ENCODE results near the gene ZCCHC13. TPM values are rescaled to one million over a fixed set of nuclear protein-coding genes. Genes with fewer than 3 reads are reported as not detected.

Gene ZCCHC13
- total RNA-seq, 1 donor = not detected

DNA sequence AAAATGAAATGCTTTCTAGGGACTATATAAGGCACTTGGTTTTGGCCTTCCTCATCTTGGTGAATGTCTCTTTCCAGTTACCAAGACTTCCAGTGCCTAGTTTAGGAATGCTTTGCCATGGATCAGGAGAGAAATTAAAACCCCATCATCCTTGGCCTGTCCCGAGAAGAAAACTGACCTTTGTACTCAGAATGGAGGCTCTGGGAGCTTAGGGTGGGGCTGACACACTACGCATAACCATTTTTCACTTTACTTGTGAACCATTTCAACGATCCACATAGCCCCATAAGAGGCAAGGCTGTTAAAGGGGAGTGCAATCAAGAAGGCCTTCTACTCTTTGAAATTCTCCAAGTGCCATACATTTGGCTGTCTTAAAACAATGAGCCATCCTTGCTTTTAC, 26.7 kb upstream of the ZCCHC13 start:
- H3K4me3 ChIP-seq (ENCODE audit: low read depth, low read length) = no peak overlapping the region
- TF ChIP-seq, protein P1, sequence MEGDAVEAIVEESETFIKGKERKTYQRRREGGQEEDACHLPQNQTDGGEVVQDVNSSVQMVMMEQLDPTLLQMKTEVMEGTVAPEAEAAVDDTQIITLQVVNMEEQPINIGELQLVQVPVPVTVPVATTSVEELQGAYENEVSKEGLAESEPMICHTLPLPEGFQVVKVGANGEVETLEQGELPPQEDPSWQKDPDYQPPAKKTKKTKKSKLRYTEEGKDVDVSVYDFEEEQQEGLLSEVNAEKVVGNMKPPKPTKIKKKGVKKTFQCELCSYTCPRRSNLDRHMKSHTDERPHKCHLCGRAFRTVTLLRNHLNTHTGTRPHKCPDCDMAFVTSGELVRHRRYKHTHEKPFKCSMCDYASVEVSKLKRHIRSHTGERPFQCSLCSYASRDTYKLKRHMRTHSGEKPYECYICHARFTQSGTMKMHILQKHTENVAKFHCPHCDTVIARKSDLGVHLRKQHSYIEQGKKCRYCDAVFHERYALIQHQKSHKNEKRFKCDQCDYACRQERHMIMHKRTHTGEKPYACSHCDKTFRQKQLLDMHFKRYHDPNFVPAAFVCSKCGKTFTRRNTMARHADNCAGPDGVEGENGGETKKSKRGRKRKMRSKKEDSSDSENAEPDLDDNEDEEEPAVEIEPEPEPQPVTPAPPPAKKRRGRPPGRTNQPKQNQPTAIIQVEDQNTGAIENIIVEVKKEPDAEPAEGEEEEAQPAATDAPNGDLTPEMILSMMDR (IDR thresholded peaks at IDR 0.05; ENCODE audit: insufficient read depth, low read length) = no peak
- DNase-seq (ENCODE audit: low read depth) = no peak

DNA sequence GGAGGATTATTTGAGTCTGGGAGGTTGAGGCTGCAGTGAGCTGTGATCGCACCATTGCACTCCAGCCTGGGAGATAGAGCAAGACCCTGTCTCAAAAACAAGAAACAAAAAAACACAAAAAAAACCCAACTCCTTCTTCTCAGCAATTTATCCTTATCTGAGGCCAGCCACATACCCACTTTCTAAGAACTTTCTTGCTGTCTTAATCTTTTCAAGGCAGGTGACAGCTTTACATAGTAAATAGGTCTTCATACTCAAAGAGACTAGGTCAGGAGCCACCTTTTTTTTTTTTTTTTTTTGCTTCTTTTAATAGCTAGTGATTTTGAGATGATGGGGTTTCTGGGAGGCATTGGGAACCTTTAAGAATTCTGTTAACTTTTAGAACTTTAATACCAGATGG, 26.1 kb upstream of the ZCCHC13 start:
- TF ChIP-seq, protein P1 (IDR thresholded peaks at IDR 0.05; ENCODE audit: insufficient read depth, low read length) = no peak
- DNase-seq (ENCODE audit: low read depth) = no peak
- H3K4me3 ChIP-seq (ENCODE audit: low read depth, low read length) = no peak overlapping the region

DNA sequence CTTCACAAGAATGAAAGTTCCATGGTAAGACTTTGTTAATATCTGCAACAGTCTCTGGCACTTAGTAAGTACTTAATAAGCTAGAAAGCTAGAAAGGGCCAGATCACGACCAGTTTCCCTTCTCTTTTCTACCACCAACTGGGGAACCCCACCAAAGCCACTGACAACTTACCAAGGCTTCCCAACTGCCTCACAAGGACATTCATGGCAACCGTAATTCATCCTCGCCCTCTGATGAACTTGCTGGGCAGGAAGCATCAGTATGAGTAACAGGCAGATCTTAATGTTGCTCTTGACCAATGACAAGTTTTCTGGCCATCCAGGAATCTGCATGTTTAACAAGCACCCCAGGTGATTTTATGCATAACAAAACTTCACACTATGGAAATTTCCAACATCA, 23.2 kb upstream of the ZCCHC13 start:
- H3K4me3 ChIP-seq (ENCODE audit: low read depth, low read length) = no peak overlapping the region
- TF ChIP-seq, protein P1 (IDR thresholded peaks at IDR 0.05; ENCODE audit: insufficient read depth, low read length) = no peak
- no peak for DNase-seq (ENCODE audit: low read depth)

DNA sequence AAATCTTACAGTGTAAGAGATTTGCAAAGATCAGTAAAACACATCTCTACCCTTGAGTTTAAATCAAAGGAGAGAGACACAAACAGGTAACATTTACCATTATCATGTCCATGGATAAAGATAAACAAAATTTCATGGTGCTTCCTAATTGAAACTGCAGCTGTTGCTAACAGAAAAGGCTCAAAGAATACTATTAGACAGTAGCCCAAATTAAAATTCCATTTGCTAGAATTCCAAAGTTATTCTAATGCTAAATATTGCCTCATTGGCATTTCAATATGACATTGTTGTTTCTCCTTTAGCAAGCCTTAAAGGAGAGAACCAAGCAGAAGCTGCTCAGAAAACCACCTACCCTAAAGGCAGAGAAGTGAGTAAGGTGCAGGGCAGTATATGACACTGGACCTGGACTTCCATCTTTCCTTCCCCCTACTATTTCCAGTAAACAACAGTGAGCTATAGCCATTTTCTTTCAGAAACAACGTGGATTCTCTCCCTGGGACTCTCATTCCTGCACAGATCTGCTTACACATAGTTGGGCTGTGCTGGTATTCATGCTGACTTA, 19.5 kb upstream of the ZCCHC13 start:
- H3K4me3 ChIP-seq (ENCODE audit: low read depth, low read length) = no peak overlapping the region
- no peak for DNase-seq (ENCODE audit: low read depth)
- TF ChIP-seq, protein P1 (IDR thresholded peaks at IDR 0.05; ENCODE audit: insufficient read depth, low read length) = no peak

DNA sequence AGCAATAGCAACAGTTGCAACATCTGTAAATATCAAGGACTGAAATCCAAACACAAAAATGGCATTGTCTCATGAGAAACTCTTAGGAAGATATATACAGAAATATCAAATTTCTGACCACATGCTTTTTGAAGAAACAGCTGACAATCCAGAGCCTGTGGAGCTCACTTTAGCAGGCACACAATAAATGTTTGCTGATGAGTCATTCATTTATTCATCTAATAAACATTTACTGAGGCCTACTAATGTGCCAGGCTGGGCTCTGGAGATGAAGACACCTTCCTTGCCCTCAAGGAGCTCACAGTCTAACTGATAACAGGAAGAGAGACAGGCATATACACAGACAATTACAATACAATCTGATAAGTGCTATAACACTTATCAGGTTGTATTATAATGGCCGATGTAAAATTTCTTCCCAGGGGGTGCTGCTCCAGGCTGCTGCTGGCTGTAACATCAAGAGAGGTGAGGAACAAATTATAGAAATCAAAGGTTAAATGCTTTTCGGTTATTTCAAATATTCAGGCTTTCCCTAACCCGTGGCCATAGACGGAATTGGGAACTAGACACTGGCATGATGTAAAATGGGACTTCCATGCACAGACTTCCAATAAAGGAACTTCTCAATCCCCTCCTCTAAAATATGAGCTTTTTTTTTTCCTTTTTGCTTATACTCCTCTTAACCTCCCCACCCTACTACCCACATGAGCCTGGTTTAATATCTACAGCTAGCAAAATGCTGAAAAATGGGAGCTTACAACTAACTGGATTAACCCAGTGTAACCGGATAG, 16.8 kb upstream of the ZCCHC13 start:
- DNase-seq (ENCODE audit: low read depth) = peak; percentile 3
- no peak overlapping the region for H3K4me3 ChIP-seq (ENCODE audit: low read depth, low read length)
- TF ChIP-seq, protein P1 (IDR thresholded peaks at IDR 0.05; ENCODE audit: insufficient read depth, low read length) = no peak

DNA sequence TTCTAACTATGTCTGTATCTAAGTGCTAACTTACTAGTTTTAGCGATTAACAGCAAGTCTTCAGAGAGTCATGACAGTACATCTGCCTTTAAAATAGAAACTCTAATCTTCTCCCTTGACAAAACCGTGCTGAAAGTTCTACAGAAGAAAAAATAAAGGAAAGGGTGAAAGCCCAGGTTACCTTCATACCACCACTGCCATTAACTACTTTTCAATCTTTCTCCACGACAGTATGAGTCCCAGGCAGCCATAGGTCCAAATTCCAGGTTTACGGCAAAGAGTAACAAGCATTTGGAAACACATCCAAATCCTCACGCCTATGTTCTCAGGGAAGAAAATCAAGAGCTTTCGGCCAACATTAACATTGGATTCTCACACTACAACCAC, 12.4 kb upstream of the ZCCHC13 start:
- DNase-seq (ENCODE audit: low read depth) = no peak
- H3K4me3 ChIP-seq (ENCODE audit: low read depth, low read length) = peak overlapping the region; percentile 81
- TF ChIP-seq, protein P1 (IDR thresholded peaks at IDR 0.05; ENCODE audit: insufficient read depth, low read length) = no peak
